ENCODE data around the gene POU2F1.

Gene POU2F1

DNA sequence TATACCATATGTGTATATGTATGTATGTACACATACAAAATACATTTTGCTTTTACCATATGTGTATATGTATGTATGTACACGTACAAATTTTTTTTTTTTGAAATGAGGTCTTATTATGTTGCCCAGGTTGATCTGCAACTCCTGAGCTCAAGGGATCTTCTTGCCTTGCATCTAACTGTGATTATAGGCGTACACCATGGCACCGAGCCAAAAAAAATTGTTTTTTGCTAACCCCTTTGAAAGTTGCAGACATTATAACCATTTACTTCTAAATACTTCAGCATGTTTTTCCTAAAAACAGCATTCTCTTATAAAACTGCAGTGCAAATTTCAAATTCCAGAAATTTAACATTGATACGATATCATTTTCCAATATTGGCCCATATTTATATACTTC, 147.0 kb downstream of the POU2F1 start:
- DNase-seq (ENCODE audit: low spot score) = no peak

DNA sequence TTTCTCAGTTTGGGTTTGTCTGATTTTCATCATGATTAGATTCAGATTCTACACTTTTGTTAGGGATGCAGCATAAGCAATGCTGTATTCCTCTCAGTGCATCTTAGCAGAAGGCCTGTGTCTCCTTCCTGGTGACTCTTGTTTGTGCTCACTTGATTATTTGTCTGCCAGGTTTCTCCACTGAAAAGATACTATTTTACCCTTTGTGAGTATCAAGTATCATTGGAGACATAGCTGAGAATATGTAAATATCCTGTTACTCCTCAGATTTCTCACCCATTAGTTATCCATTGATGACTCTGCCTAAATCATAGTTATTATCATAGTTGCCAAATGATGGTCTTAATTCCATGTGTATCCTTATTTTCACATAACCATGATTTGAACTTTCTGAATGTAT, 148.5 kb downstream of the POU2F1 start:
- DNase-seq (ENCODE audit: low spot score) = peak; percentile 8

DNA sequence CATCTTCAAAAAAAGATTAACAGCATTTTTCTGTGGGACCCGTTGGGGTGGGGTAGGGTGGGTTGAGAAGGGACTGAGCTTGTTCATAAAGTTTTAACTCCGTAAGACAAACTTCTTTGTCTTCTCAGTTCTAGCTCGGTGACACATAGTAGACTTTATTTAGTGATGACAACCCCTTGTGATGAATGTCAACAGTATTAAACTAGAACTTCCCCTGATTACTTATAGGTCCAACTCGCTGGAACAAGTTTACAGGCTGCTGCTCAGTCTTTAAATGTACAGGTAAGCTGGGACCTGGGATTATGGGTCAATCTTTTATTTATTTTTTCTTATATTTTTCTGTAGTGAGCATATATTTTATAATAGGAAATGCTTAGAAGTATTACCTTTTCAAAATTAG, 149.2 kb downstream of the POU2F1 start:
- DNase-seq (ENCODE audit: low spot score) = no peak

DNA sequence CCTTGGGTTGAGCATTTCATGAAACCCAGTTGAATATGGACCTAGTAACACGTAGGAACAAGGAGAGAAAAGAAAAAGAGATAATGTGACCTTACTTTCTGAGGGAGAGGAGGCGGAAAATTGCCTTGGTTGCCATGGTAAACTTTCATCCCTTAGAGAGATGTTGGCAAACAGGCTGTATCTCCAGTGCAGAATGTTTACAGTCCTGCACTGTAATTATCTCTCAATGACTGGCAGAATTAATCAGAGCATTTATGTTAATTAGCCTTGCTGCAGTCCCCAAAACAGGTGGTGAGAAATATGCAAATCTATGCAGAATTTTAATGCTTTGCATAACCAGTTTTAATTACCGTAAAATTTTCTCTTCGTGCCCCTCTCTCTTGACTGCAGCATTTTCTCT, 150.3 kb downstream of the POU2F1 start:
- DNase-seq (ENCODE audit: low spot score) = no peak

DNA sequence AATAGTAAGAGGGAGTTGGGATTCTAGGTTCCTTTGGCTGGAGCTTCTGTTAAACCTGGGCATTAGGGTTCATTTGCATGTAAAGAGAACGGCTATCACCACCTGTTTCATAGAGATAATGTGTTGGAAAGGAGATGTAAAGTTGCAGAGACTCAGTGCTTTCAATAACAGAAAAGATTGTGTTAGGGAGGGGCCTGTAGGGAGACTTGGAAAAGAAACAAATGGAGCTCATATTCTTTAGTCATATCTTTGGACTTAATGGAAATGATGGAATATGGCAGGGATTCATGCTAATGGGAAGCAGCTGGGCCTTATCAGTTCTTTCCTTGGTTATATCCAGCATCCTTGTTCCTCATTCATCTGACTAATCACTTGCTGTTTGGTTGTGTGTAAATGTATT, 152.7 kb downstream of the POU2F1 start:
- no peak for DNase-seq (ENCODE audit: low spot score)

DNA sequence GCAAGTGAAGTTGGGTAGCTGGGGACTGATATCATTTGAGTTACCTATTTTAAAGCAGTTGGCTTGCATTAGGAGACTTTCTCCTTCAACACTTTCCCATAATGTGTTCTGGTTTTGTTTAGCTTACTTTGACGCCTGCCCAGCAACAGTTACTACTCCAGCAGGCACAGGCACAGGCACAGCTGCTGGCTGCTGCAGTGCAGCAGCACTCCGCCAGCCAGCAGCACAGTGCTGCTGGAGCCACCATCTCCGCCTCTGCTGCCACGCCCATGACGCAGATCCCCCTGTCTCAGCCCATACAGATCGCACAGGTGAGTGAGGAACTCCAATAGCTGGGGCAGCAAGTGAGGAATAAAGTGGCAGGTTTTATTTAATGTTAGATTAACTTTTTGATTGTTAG, 153.3 kb downstream of the POU2F1 start:
- no peak for DNase-seq (ENCODE audit: low spot score)

DNA sequence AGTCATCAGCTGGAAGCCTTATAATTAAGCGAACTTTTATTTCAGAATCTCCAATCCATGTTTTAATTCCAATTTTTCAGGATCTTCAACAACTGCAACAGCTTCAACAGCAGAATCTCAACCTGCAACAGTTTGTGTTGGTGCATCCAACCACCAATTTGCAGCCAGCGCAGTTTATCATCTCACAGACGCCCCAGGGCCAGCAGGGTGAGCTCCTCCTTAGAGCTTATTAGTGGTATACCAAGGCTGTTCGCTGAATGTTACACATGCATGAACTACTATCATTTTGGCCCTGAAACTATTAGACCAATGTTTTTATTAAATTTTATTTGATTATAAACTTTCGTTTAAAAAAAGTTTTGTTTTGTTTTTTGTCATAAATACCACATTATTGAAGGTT, 155.3 kb downstream of the POU2F1 start:
- no peak for DNase-seq (ENCODE audit: low spot score)

DNA sequence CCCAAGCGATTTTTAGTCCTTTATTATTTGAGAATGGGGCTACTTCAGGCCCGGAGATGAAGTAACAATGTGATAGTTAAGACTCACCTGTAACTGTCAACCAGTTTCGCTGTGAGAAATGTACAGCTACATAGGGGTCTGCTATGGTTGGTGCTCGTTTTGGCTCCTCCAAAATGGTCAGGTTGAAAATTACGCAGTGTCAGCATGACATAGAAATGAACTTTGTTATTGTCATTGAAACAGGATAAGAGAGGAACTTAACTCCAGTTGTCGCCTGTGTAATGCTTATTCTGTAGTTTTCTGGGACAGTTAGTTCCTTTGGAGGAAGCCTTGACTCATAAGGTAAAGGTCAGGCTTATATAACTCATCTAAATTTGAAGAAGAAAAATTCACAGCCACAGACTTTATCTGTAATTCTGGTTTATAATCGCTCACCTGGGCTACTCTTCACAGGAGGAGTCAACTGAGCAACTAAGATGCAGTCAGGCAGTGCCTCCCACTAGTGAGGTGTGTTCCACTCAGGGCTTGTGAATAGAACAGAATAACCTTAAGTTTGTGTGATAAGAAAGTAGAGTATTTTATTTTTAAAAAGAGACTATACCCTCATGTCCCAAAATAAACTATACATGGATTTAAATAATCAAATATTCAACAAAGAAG, 166.7 kb downstream of the POU2F1 start:
- DNase-seq (ENCODE audit: low spot score) = no peak

DNA sequence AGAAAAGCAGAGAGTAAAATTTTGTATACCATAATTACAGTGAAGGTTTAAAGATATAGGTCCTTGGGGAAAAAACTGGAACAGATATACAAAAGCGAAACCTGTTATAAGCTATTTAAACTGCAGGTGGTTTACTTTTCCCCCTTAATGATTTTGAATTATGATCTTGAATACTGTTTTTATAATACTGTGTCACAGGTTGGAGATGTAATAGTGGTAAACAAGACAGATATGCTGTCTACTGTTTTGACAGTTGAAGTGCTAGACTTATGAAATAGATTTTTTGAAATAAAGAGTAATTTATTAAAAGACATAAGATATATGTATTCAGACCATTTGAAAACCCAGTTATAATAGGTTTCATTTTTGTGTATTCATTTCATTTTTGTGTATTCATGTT, 168.3 kb downstream of the POU2F1 start:
- DNase-seq (ENCODE audit: low spot score) = no peak

DNA sequence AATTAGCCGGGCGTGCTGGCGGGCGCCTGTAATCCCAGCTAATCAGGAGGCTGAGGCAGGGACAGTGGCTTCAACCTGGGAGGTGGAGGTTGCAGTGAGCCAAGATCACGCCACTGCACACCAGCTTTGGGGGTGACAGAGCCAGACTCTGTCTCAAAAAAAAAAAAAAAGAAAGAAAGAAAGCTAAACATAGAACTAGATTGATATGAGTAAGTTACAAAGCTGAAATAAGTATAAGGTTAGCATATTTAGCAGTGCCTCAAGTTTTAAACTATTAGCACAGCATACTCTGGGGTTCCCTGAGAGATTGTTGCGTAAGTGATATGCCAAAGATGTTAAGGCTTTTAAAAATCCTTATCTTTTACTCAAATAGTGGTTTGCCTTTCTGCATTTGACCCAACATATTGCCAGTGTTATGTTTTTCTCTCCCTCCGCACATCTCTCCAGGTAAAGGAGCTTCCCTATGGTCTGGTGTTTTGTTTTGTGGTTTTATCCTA, 171.6 kb downstream of the POU2F1 start:
- no peak for DNase-seq (ENCODE audit: low spot score)

DNA sequence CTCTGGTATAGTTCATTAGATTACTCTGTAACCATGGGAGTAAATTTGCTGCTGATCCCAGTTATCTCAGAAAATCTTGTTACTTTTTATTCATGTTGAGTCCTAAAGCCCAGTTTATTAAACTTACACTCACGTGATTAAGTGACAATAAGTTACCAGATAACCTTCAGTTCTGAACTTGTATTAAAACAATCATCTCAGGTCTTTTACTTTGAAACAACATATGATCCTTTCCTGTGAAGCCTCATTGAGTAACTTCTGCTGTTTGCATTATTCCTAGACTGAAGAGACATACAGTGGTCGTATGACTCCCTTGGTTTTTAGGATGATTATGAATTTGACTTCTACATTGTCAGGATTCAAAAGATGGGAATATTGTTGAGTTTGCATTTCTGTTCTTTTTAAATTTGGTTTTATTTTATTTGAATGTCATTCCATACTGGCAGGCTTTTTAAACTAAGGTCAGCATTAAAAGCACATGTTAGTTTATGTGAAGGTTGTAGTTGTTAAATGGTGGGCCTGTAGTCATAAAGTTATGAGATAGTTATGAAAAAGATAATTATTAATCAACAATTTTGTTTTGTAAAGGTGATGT, 179.8 kb downstream of the POU2F1 start:
- no peak for DNase-seq (ENCODE audit: low spot score)

DNA sequence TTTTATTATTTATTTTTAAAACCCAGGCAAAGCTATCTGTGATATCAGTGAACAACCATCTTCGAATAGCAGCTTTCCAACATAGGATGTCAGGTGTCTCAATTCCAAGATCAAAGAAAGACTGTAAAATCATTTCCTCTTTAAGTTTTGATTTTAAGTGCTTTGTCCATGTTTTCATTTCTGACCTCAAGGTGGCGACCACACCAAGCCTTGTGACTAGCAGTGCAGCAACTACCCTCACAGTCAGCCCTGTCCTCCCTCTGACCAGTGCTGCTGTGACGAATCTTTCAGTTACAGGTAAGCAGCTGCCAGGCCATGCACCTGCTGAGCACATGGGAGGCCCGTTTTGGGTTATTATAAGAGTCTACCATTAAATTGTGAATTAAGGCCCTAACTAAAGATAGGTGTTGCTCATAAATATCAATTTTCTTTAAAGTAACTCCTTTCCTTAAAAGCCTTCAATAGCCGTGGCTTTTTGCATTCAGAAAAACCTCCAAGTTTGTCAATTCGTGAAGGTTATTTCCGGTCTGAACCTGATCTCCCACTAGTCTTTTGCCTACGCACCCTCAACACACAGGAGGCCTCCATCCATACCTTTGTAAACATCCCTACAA, 180.7 kb downstream of the POU2F1 start:
- DNase-seq (ENCODE audit: low spot score) = peak; percentile 44

DNA sequence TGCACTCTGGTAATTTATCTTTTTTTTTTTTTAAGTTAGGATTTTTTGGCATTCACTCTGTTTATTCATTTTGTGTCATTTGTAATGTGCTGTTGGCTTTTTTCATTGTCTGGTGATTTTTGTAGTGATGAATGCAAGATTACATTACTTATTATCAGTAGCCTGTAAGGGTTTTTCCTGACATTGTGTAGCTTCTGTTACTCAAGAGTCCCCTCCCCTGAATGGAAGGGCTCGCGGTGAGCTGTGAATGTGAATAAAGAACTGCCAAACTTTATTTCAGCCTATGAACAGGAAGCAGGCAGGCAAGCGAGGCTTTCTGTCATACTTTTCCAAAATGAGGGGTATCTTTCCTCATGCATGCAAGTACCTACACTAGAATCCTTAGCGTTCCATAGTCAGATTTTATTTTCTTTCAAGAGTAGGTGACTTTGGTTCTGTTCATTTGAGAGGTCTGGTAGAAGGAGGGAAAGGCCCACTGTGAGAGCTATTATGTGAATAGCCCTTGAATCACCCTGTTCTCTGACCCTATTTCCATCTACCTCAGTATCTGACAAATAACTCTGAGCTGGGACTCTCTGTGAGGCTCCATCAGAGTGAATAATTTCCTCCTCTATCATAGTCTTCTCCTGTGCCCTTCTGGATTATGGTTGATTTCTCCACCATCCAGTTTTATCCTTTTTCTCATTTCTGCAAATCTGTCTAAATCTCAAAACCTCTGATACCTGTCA, 183.6 kb downstream of the POU2F1 start:
- DNase-seq (ENCODE audit: low spot score) = no peak

DNA sequence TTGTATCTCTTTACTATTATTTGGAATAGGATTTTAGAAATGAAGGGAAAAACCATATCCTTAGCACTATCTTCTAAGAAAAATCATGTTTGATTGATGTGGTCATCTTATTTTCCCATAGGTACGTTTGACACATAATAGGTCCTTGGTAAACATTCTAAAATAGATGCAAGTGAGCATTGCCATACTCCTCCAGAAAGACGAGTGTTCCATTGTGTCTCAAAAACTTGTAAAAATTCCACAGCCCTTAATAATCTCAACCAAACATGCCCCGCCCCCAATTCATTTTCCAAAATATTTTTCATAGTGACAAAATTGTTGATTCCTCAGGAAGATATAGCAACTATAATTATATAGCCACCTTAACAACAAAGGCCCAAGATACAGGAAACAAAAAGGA, 184.2 kb downstream of the POU2F1 start:
- no peak for DNase-seq (ENCODE audit: low spot score)

DNA sequence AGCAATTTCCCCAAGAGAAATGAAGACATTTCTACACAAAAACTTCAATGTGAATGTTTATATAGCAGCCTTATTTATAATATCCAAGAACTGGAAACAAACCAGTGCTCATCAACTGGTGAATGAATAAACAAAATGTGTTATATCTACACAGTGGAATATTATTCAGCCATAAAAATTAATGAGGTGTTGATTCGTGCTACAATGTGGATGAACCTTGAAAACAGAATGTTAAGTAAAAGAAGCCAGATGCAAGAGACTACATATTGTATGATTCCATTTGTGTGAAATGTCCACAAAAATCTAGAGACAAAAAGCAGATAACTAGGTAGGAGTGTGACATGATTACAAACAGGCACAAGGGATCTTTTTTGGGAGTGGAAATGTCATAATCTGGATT, 187.7 kb downstream of the POU2F1 start:
- no peak for DNase-seq (ENCODE audit: low spot score)

DNA sequence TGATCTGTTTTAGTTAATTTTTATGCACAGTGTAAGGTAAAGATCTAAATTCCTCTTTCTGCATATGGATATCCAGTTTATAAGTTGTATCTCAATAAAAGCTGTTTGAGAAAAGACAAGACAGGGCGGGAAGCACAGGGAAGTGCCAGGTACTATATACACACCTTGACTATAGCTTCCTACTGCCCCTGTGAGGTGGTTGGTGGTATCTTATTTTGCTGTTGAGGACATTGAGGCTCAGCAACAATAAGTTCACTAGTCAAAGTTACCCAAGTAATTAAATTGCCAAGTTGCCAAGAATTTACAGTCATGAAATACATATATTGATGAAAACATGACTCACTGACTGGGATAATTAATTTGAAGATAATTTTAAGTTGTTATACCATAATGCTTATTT, 188.5 kb downstream of the POU2F1 start:
- DNase-seq (ENCODE audit: low spot score) = no peak

DNA sequence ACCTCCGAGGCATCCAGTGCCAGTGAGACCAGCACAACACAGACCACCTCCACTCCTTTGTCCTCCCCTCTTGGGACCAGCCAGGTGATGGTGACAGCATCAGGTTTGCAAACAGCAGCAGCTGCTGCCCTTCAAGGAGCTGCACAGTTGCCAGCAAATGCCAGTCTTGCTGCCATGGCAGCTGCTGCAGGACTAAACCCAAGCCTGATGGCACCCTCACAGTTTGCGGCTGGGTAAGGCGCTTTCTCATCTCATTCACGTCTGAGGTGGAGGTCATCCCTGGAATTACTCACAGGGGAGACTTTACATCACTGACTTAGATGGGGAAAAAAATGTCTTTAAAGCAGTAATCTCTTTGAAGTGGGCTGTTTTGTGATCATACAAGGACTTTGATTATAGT, 191.4 kb downstream of the POU2F1 start:
- DNase-seq (ENCODE audit: low spot score) = no peak

DNA sequence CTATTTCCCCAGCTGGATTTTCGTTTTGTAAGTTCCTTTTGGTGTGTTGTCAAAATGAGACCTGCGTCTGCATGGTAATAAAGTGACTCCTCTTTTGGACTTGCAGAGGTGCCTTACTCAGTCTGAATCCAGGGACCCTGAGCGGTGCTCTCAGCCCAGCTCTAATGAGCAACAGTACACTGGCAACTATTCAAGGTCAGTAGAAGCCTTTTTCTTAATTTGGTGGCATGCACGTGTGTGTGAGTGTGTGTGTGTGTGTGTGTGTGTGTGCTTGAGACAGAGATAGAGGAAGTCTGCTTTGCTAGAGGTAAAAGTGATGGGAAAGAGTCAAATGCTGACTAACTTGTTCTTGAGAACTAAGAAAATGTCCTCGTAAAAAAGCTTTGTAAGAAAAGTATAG, 192.2 kb downstream of the POU2F1 start:
- no peak for DNase-seq (ENCODE audit: low spot score)

DNA sequence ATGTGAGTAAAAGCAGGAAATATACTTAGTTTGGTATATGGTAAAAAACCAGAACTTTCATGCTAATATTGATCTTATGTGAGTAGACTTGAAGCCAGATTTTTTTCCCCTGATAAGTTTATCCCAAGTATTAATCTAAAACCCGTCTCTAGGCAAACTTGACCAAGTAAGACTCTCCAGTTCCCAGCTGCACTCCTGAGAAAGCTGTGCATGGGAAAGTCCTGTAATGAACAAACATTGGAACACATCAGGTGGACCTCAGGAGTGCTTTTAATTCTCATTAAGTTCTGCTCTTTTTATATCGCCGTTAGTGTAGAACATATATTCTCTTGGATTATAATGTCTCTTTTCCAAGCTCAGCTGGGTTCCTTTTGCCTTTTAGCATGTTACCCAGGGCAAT, 192.6 kb downstream of the POU2F1 start:
- DNase-seq (ENCODE audit: low spot score) = no peak

DNA sequence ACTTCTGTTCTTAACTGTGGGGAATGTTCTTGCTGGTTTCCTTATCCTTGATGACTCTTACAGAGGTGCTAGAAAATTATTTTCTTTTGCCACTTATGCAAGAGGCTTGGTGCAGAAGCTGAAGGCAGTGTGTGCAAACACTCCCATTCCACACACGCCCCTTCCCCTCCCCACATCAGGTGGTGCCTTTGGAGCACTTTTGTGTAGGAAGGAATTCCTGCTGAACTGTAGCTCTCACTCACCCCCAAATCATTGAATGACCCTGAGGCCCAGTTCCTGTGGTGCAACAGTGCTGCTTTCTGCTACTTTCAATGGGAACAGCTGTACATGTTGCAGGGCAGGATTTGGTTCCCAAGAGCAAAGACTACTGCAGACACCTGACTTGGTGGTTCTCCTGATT, 195.8 kb downstream of the POU2F1 start:
- DNase-seq (ENCODE audit: low spot score) = no peak

DNA sequence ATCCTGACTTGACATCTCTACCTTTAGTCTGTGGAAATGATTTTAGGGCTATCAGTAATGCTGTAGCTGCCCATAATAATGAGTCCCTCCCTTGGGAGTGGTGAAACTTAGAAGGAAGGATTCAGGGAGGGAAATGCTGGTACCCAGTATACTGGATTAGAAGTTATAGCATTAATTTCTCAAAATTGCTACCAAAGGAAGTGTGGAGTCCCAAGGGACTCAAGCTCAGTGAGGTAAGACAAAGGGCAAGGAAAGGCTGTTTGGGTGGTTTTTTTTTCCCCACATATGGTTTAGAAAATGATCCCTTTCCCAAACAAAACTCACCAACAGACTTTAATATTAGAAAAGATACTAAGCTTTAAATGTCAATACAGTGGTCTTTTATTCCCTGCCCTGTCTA, 197.7 kb downstream of the POU2F1 start:
- DNase-seq (ENCODE audit: low spot score) = no peak

DNA sequence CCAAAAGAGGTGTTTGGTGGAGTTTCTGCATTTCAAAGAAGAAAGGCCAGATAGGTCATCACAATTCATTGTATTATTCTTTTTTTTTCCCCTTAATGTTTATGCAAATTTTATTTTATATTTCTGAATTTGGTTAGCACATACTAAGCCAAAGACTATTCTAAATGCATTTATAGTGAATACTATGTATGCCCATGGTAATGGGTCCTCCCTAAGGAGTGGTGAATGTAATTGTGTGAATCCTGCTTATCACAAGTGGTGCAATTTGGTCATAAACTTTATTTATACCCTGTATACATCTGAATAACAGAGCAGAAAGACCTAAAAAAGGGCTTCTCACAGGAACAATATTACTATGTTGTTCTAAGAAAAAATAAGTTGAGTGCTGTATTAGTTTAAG, 198.6 kb downstream of the POU2F1 start:
- DNase-seq (ENCODE audit: low spot score) = no peak

DNA sequence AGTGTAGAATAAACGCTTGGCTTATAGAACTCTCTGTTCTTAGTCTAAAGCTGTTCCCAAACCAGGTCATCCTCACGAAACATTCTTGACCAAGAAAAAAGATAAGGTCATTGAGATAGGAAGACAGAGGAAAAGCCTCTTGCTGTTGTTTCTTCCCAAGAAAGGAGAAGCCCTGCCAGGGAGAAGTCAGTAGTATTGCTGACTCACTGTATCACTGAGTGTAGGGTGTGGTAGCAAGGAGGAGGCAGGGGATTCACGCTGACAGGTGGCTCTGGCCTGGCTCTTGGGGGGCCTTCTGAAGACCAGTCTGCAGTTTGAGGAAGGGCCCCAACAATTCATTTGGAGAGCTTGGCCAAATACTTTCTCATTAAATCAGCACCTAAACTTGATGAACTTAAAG, 199.8 kb downstream of the POU2F1 start:
- no peak for DNase-seq (ENCODE audit: low spot score)
